ENCODE results near the gene PLEKHM1.
A peak's percentile ranks its signal among the peaks of the same experiment; 100 is the strongest.

The PLEKHM1 gene

GRCh38 chr17:45391918-45392317 is 98.6 kb downstream of the PLEKHM1 start:
- no peak overlapping the region for H3K27ac Mint-ChIP-seq
- H3K4me1 Mint-ChIP-seq, result peaks cover 21% of the 10 kb centered on the region
- ATAC-seq (peak; percentile 31), DNase-seq (ENCODE audit: low spot score in 2 of 2) (no peak)
- no peaks in the 10 kb centered on the region for H3K9me3 Mint-ChIP-seq
- peaks cover 27% of the 10 kb centered on the region for H3K36me3 Mint-ChIP-seq
- no peak overlapping the region for H3K4me3 Mint-ChIP-seq

- no peaks in the 10 kb centered on the region for H3K9me3 Mint-ChIP-seq
- H3K4me3 Mint-ChIP-seq, result no peak overlapping the region
- ATAC-seq (no peak), DNase-seq (ENCODE audit: low spot score in 2 of 2) (no peak)
- H3K36me3 Mint-ChIP-seq, result peaks cover 25% of the 10 kb centered on the region
- H3K27ac Mint-ChIP-seq, result no peak overlapping the region
- H3K4me1 Mint-ChIP-seq, result peaks cover 19% of the 10 kb centered on the region
Measured at GRCh38 chr17:45391291-45391690, 99.2 kb downstream of the PLEKHM1 start.

GRCh38 chr17:45389354-45389753 is 101.2 kb downstream of the PLEKHM1 start:
- Mint-ChIP-seq H3K4me3 (no peak overlapping the region), H3K4me1 (peaks cover 28% of the 10 kb centered on the region), H3K27ac (no peak overlapping the region)

GRCh38 chr17:45388604-45389325 is 101.8 kb downstream of the PLEKHM1 start:
- no peak for ATAC-seq
- DNase-seq (ENCODE audit: low spot score in 2 of 2), result no peak
- Mint-ChIP-seq H3K36me3 (peaks cover 13% of the 10 kb centered on the region), H3K4me3 (no peak overlapping the region), H3K9me3 (no peaks in the 10 kb centered on the region), H3K27ac (peak overlapping the region; percentile 41), H3K4me1 (peaks cover 28% of the 10 kb centered on the region)

More at GRCh38 chr17:45389354-45389753, 101.2 kb downstream of the PLEKHM1 start:
- Mint-ChIP-seq H3K9me3 (no peaks in the 10 kb centered on the region), H3K36me3 (peaks cover 16% of the 10 kb centered on the region)
- no peak for DNase-seq (ENCODE audit: low spot score in 2 of 2)
- no peak for ATAC-seq

- no peak for ATAC-seq
- H3K27ac Mint-ChIP-seq, result peak overlapping the region; percentile 41
- no peak overlapping the region for H3K4me3 Mint-ChIP-seq
- peaks cover 9% of the 10 kb centered on the region for H3K36me3 Mint-ChIP-seq
- H3K9me3 Mint-ChIP-seq, result no peaks in the 10 kb centered on the region
- no peak for DNase-seq (ENCODE audit: low spot score in 2 of 2)
- peaks cover 33% of the 10 kb centered on the region for H3K4me1 Mint-ChIP-seq
Measured at GRCh38 chr17:45387739-45388138, 102.8 kb downstream of the PLEKHM1 start.

- Mint-ChIP-seq H3K4me1 (peaks cover 28% of the 10 kb centered on the region), H3K4me3 (no peak overlapping the region), H3K9me3 (no peaks in the 10 kb centered on the region), H3K27ac (no peak overlapping the region), H3K36me3 (peaks cover 4% of the 10 kb centered on the region)
- ATAC-seq, result no peak
- no peak for DNase-seq (ENCODE audit: low spot score in 2 of 2)
Measured at GRCh38 chr17:45386178-45386577, 104.3 kb downstream of the PLEKHM1 start.

All from stimulated activated effector memory CD8-positive, alpha-beta T cell treated with anti-CD3 and anti-CD28 coated beads, Interleukin-12 subunit alpha, Interleukin-12 subunit beta, amount 100 ng/mL, for 72 hours (primary cell).